D341Med (cell line): ENCODE results near the gene FTL.

ENCODE experiments used
- DNase-seq: peaks from one replicate; pipeline ENCODE4 v3.0.0; 2012; ENCODE audit warnings: low spot score

FTL gene

DNA sequence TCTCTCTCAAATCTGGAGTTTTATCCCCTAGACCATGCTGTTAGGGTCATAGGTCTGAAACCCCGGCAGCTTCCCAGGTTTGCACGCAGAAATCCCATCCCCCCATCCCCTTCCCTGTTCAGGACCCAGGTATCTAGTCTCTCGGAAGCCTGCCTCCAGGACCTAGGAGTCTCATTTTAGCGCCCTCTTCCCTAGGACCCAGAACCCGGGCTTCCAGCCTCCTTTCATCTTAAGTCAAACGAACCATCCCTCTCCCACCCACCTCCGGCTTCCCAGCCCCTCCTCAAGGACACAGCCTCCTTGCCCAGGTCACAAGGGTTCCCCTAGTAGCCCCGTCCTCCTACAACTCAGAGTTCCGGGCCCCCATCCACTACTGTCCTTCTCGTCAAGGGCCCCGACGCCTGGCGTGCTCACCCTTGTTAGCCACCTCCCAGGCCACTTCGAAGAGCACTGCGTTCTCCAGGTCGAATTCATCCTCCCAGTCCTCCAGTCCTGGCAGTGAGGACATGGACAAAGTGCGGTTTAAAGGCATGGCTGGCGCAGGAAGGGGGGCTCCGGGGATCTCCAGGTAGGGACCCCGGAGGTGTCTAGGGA, 27.6 kb downstream of the FTL start:
- DNase-seq, result peak; percentile 32

DNA sequence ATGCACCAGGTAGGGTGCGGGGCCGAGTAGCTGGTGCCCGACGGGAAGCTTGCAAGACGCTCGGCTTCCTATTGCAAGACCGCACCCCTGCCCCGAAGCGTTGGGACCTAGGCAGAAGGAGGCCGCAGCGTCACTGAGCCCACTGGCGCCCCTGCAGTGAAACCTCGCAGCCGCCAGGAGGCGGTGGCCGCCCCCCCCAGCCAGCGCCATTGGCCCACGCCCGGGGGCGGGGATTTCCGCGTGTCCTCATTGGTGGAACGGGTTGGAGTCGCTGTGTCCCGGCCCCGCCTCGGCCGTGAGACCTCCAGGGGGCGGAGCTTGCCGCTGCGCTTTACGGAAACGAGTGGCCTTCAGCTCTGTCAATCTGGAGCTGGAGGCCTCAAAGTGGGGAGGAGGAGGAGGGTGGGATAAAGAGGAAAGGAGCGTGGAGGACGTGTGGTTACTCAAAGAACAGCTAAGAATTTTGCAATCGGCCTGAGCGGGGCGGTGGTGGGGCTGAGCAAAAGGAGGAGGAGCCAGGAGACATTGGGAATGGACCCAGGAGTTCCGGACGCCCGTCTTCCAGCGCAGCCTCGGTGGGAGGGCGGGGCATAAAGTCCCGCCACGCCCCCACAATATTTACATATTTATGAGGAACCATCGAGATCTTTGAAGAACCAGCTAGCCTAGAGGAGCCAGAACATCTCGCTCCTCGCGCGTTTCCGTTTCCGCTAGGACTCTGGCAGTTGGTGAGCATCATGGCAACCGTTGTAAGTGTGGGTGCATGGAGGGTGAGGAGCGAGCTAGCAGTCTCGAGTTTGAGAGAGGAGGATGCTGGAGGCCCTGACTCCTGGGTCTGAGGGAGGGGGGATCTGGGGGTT, 28.3 kb downstream of the FTL start, which contains the start of the genes GYS1 and RUVBL2:
Gene GYS1 (minus strand): TSS at position 135 of the 860 bp plus-strand sequence. CDS start 197 bp downstream, outside the sequence.
Gene RUVBL2 (plus strand): TSS at position 713 of the 860 bp plus-strand sequence. CDS start 25 bp downstream, at position 738.
- DNase-seq, result peak; percentile 99

DNA sequence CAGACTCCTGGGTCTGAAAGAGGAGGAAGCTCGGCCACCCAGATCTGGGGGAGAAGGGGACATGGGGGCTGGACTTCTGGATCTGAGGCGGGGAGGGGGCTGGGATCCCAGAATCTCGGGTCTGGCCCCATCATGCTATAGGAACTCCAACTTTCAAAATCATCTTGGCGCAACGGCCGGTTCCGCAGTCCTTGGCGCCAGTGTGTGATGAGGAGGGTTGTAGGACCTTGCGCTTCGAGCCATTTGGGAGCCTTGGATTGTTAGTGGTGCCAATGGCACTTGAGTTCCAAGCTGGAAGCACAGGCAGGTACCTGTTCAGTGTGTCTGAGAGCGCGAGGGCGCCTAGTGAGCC, 28.9 kb downstream of the FTL start:
- DNase-seq, result no peak

DNA sequence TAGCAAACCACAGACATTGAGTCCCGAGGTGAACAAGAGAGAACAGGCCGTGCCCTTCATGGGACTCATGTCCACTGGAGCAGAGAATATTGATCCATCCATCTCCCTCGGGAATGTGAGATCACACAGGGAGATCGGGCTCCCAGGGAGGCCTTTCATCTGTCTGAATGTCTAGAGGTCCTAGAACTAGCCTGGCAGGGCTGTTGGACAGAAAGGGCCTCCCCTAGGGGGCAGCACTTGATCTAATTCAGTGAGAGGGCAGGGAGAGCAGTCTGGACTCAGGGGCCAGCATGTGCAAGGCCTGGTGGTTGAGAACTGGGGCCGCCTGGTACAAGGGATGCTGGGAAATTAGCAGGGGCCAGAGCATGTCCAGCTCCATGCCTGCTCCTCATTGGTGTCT, 32.9 kb downstream of the FTL start:
- DNase-seq, result peak; percentile 73

DNA sequence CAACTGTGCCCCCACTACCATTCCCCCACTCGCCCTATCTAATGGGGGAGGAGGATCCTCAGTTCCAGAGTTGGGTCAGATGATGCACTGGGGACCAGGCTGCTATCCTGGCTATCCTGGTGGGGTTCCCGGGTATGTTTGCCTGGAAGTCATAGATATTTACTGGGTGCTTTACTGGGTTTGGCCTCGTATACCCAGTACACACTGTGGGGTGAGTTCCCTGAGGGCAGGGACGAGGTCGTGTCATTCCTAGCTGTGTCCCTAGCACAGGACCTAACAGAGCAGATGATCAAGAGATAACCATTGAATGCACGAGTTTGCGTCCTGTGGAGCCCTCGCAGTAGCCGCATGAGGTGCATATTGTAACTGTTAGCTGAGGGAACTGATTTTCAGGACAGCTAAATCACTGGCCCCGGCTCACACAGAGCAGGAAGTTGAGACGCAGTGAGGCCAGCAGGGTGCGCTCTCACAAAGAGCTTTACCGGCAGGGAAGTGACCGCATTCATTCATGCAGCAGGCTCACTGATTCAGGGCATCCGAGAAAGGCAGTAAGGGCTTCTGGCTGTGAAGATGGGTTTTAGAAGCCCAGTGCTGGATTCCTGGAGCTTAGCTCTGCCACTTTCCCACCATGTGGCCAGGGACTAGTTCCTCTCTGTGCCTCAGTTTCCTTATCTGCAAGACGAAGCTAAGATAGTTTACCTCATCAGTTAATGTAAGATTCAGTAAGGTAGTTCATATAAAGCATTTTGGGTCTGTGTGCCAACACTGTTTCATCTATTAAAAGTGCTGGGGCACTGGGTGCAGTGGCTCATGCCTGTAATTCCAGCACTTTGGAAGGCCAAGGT, 34.6 kb downstream of the FTL start:
- DNase-seq, result peak; percentile 73

DNA sequence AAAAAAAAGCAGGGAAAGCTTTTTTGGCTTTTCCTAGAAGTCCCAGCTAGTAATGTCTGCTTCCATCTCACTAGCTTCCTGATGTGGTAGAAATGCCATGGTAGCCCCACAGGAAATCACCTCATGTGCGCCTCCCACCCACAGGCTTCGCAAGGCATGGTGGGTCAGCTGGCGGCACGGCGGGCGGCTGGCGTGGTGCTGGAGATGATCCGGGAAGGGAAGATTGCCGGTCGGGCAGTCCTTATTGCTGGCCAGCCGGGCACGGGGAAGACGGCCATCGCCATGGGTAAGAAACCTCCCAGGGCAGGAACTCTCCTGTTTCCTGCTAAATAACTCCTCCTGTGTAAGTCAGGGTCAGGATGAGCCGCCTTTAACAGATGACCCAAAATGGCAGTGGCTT, 39.0 kb downstream of the FTL start:
- DNase-seq, result no peak

DNA sequence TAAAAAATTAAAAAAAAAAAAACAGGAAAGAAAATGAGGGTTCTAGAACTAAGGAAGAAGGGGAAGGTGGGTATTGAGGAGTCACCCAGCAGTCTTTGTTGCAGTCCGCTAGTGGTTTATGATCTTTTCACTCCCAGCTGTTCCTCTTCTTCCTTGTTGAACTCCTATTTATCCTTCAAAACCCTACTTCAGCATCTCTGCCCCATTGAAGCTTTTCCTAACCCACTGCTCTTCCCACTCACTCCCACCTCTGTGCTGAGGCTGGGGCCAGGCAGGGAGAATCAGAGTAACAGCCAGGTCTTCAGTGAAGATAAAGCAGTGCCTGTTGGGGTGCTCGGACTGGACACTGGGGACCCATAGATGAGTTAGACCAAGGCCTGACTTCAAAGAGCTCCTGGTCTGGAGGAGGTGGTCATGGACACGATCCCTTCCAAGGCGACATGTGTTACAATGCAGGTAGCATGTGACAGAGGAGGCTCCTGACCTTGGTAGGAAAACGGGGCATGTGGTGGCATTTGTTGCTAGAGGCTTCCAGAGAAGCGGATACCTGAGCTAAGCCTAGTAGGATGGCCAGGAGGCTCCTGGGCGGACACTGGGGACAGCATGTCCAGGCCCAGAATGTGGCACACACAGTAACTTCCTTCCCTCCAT, 40.0 kb downstream of the FTL start:
- DNase-seq, result no peak

DNA sequence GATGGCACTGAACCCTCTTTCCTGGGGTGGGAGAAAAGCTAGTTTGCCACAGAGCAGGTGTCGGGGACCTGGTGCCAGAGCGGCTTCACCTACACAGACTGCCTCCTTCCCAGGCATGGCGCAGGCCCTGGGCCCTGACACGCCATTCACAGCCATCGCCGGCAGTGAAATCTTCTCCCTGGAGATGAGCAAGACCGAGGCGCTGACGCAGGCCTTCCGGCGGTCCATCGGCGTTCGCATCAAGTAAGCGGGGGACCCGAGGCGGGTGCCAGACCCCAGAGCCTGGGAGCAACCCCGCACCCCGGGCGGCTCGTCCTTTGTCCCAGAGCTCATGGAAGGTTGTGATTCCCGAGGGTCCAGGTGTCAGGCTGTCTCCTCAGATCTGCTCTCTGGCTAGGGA, 41.8 kb downstream of the FTL start:
- DNase-seq, result no peak

DNA sequence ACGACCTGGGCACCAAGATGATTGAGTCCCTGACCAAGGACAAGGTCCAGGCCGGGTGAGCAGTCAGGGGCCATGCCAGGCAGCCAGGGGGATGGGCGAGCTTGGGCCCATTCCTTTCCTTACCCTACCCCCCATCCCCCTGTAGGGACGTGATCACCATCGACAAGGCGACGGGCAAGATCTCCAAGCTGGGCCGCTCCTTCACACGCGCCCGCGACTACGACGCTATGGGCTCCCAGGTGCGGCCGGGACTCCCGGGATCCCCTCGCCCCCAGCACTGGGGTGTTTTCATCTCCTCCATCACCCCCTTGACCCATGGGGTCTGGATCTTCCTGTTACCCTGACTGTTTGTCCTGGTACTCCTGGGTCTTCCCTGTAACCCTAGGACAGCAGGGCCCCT, 44.7 kb downstream of the FTL start:
- no peak for DNase-seq

DNA sequence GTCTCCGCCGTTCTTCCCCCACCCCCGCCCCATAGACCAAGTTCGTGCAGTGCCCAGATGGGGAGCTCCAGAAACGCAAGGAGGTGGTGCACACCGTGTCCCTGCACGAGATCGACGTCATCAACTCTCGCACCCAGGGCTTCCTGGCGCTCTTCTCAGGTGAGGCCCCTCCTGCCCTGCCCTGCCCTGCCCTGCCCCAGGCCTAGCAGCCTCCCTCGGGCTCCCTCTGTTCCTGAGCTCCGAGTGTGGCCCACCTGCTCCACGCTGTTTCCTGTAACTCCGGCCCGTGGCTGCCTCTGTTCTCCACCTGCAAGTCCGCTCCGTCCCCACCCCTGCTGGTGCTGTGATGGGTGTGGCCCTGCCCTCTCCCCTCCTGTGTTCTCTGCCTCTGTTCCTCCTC, 45.3 kb downstream of the FTL start:
- DNase-seq, result no peak

DNA sequence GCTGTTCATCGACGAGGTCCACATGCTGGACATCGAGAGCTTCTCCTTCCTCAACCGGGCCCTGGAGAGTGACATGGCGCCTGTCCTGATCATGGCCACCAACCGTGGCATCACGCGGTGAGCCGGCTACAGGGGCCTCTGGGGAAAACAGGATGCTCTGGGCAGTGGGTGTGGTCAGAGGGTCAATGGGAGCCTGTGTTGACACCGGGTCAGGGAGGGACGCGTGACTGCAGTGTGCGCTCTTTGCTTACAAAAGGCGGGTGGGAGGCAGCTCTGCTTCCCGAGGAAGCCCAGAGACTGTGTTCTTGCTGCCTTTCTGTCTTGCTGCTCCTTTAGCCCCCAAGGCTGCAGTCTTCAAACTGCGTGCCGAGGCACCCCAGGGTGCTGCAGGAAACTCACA, 46.1 kb downstream of the FTL start:
- no peak for DNase-seq

DNA sequence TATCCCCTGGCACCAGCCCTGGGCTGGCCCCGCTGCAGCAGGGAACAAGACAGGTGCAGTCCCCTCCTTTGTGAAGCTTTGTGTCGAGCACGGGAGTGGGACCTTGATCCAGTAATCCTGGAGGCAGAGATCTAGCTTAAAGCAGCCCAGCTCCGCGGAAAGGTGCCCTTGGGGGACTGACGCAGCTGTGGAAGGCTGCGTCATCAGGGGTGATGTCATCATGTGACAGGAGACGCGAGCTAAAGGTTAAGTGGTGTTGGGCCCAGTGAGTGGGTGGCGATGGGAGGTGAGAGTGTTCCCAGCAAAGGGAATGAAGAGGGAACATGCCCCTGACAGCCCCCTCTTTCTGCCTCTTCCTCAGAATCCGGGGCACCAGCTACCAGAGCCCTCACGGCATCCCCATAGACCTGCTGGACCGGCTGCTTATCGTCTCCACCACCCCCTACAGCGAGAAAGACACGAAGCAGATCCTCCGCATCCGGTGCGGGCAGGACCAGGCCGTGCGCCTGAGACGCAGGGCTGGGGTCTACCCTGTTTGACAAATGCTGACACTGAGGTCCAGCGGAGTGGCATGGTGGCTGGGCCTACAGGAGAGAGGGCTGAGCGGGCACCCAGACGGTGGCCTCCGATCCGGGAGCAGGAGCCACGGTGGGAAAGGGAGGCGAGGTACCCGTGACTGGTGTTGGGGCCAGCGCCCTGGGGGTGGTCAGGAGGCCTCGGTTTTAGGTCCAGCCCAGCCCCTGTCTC, 49.2 kb downstream of the FTL start:
- no peak for DNase-seq

DNA sequence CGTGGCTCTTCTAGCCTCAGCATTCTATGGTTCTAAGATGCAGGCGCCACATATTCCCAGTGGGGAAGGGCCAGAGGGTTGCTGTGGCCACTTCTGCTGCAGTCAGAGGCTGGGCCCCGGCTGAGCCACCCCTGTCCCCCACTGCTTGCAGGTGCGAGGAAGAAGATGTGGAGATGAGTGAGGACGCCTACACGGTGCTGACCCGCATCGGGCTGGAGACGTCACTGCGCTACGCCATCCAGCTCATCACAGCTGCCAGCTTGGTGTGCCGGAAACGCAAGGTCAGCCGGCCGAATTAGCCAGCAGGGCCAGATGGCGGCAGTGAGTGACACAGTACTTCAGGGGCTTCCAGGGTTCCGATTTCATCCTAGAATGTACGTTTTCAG, 49.8 kb downstream of the FTL start:
- DNase-seq, result no peak

DNA sequence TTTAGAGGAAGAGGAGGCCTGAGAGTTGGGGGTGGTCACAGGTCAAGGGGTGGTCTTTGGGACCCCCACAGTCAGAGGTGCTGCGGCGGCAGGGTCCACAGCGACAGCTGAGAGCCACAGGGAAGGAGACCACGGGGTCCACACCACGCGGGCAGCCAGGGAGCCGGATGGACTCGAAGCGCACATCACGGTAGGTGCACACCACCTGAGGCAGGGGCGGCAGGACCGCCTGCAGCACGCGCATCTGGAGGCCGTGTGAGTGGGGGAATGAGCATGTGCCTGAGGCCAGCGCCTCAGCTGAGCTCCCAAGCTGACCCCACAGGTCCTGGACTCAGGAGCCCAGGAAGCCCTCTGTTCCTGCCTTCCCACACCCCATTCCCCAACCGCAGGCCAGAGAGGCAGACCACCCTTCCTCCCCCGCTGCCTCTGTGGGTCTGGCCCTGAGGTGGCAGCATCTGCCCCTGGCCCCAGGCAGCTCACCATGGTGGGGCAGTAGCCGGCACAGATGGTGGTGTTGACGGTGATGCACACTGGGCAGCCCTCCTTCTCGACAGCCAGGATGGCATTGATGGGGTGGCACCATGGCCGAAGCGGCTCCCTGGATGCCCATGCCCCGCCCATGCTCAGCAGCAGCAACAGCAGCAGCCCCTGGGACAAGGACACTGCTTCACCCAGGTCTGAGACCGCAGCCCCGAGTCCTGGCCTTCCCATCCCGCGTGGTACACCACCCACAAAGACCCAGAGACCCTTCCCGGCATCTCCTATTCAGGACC, 51.1 kb downstream of the FTL start:
- DNase-seq, result no peak
